Measurements from ENCODE around the gene NELFE.

NELFE gene

DNA sequence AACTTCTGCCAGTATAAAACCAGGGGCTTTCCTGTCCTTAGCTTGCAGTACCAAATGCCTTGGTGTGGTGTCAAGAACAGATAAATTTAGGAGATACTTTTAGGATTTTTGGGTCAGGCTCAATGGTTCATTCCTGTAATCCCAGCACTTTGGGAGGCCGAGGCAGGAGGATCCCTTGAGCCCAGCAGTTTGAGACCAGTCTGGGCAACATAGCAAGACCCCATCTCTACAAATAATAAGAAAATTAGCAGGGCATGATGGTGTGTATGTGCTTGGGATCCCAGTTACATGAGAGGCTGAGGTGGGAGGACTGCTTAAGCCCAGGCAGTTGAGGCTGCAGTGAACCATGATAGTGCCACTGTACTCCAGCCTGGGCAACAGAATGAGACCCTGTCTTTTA, 53.7 kb downstream of the NELFE start:
- H3K27me3 Mint-ChIP-seq = peaks cover 8% of the 10 kb centered on the region
- no peak for ATAC-seq
- no peaks in the 10 kb centered on the region for H3K36me3 Mint-ChIP-seq (ENCODE audit: low read depth)
- DNase-seq = no peak
- H3K9me3 Mint-ChIP-seq = no peaks in the 10 kb centered on the region
- no peak overlapping the region for H3K4me3 Mint-ChIP-seq
- H3K4me1 Mint-ChIP-seq = peaks cover 12% of the 10 kb centered on the region
- H3K27ac Mint-ChIP-seq = no peak overlapping the region

DNA sequence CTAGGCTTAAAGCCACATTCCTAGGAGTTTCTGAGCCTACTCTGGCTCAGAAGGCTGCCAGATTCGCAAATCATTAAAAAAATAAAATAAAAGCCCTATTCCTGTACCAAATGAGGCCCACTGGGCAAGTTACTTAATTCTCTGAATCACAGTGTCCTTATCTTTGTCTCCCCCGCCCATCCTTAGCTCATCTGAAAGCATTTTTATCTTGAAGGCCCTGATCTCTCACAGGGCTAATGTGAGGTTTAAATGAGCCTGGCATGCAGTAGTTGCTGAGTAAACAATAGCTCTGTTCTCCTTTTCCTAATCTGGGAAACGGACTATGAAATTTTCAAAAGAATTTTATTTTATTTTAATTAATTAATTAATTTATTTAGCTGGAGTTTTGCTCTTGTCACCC, 54.8 kb downstream of the NELFE start:
- peaks cover 6% of the 10 kb centered on the region for H3K27me3 Mint-ChIP-seq
- H3K4me3 Mint-ChIP-seq = no peak overlapping the region
- ATAC-seq (no peak), DNase-seq (no peak)
- H3K27ac Mint-ChIP-seq = no peak overlapping the region
- peaks cover 20% of the 10 kb centered on the region for H3K4me1 Mint-ChIP-seq
- no peaks in the 10 kb centered on the region for H3K9me3 Mint-ChIP-seq
- no peaks in the 10 kb centered on the region for H3K36me3 Mint-ChIP-seq (ENCODE audit: low read depth)

All from activated naive CD8-positive, alpha-beta T cell treated with anti-CD3 and anti-CD28 coated beads, Interleukin-2, amount 50 U/mL, for 24 hours (primary cell).